ENCODE results near the gene SETBP1. TPM values are rescaled to one million over a fixed set of nuclear protein-coding genes. Genes with fewer than 3 reads are reported as not detected.

Gene SETBP1
- total and polyA plus RNA-seq, 9 of the 15 experiments (the other 6 are each of a cell fraction or from before 2014, with no cell fraction given): under 0.01 to 0.13 (median 0.04) TPM

DNA sequence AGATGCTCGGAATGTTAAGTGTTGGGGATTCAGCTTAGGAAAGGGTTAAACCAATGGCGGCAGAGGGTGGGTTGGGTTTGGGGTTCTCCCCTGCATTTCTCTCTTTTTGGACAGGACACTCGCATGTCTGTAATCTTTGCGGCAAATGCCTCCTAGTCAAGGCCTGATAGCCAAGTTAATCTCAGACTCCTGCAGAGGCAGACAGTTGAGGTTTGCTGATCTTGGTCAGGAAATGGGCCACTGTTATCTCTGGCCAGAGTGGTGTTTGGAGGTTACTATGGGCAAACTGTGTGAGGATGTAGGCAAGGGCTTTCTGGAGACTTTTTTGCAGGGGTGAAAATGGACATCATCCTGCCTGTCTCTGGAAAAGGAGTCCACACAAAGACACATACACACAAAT lies 188.8 kb downstream of the SETBP1 start (continued):
- TF ChIP-seq FOXM1 (IDR thresholded peaks at IDR 0.05; ENCODE audit: low read depth): 0 out of 2 replicates have a peak, but pooled peaks have one; percentile 29
- no peak for TF ChIP-seq FOXM1 (CRISPR knock-in tag; IDR thresholded peaks at IDR 0.05; ENCODE audit: low read depth)
- TF ChIP-seq SRSF9 (IDR thresholded peaks at IDR 0.05; ENCODE audit: borderline replicate concordance, low read depth, low read length): no peak
- TF ChIP-seq, protein P1, sequence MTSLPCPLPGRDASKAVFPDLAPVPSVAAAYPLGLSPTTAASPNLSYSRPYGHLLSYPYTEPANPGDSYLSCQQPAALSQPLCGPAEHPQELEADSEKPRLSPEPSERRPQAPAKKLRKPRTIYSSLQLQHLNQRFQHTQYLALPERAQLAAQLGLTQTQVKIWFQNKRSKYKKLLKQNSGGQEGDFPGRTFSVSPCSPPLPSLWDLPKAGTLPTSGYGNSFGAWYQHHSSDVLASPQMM (CRISPR knock-in tag; IDR thresholded peaks at IDR 0.05): no peak
- TF ChIP-seq ZFP30 (CRISPR knock-in tag; IDR thresholded peaks at IDR 0.05; ENCODE audit: borderline replicate concordance): no peak
- peak; percentile 26; the same call in 1 of the 2 replicates for TF ChIP-seq SOX6 (IDR thresholded peaks at IDR 0.05)
- TF ChIP-seq NCOR1 (IDR thresholded peaks at IDR 0.05): peak; percentile 71
- no peak for TF ChIP-seq ARHGAP35 (IDR thresholded peaks at IDR 0.05; ENCODE audit: partially characterized antibody)
- no peak for TF ChIP-seq CBX1 (IDR thresholded peaks at IDR 0.05; ENCODE audit: low read depth)
- no peak for TF ChIP-seq ZNF444 (CRISPR knock-in tag; IDR thresholded peaks at IDR 0.05)
- TF ChIP-seq SPI1 (IDR thresholded peaks at IDR 0.05; ENCODE audit: borderline replicate concordance, low read depth, low read length): no peak
- no peak for TF ChIP-seq GTF2A2 (tag; IDR thresholded peaks at IDR 0.05)
- no peak for TF ChIP-seq ELK1 (CRISPR knock-in tag; IDR thresholded peaks at IDR 0.05)
- TF ChIP-seq CBFA2T2 (conservative IDR thresholded peaks at IDR 0.05): peak; percentile 80
- 0 out of 4 replicates have a peak, but pooled peaks of 1 of the 2 experiments have one; percentile 13 for TF ChIP-seq TRIM24 (IDR thresholded peaks at IDR 0.05)
- no peak for TF ChIP-seq MCM5 (IDR thresholded peaks at IDR 0.05; ENCODE audit: low read depth)
- no peak for TF ChIP-seq BRCA1 (IDR thresholded peaks at IDR 0.05)
- TF ChIP-seq BRCA1 (CRISPR knock-in tag; IDR thresholded peaks at IDR 0.05): no peak
- TF ChIP-seq KHSRP (IDR thresholded peaks at IDR 0.05): no peak
- TF ChIP-seq FOXJ2 (tag; IDR thresholded peaks at IDR 0.05): no peak
- no peak for TF ChIP-seq TFAM (CRISPR knock-in tag; conservative IDR thresholded peaks at IDR 0.05)
- peak; percentile 36; the same call in 1 of the 2 replicates for TF ChIP-seq EP300 (IDR thresholded peaks at IDR 0.05; ENCODE audit: low read length)
- TF ChIP-seq EHMT2 (IDR thresholded peaks at IDR 0.05): no peak
- TF ChIP-seq, protein P2, sequence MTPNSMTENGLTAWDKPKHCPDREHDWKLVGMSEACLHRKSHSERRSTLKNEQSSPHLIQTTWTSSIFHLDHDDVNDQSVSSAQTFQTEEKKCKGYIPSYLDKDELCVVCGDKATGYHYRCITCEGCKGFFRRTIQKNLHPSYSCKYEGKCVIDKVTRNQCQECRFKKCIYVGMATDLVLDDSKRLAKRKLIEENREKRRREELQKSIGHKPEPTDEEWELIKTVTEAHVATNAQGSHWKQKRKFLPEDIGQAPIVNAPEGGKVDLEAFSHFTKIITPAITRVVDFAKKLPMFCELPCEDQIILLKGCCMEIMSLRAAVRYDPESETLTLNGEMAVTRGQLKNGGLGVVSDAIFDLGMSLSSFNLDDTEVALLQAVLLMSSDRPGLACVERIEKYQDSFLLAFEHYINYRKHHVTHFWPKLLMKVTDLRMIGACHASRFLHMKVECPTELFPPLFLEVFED (CRISPR knock-in tag; conservative IDR thresholded peaks at IDR 0.05): no peak
- peak in 1 of 2 experiments; percentile 29; a peak in 1 of 4 replicates for TF ChIP-seq KDM1A (IDR thresholded peaks at IDR 0.05)
- TF ChIP-seq TAL1 (IDR thresholded peaks at IDR 0.05): peak; percentile 76
- peak in 1 of 2 experiments; percentile 68; a peak in 2 of 4 replicates for TF ChIP-seq RCOR1 (IDR thresholded peaks at IDR 0.05; ENCODE audit: borderline replicate concordance in 1 of 2, low read depth in 2 of 2, low read length in 2 of 2)
- TF ChIP-seq NFXL1 (CRISPR knock-in tag; IDR thresholded peaks at IDR 0.05): no peak
- no peak for TF ChIP-seq ZNF699 (CRISPR knock-in tag; IDR thresholded peaks at IDR 0.05; ENCODE audit: insufficient replicate concordance)
- no peak for TF ChIP-seq ELF4 (CRISPR knock-in tag; IDR thresholded peaks at IDR 0.05)
- TF ChIP-seq RAD51 (IDR thresholded peaks at IDR 0.05; ENCODE audit: borderline replicate concordance, low read depth): no peak
- peak; percentile 73 for TF ChIP-seq ARID1B (IDR thresholded peaks at IDR 0.05)
- TF ChIP-seq ZNF232 (CRISPR knock-in tag; IDR thresholded peaks at IDR 0.05): no peak
- TF ChIP-seq KAT8 (IDR thresholded peaks at IDR 0.05; ENCODE audit: low read depth): no peak
